Heart right ventricle (tissue), 16 donors: Measurements from ENCODE around the gene PGBD1. TPM values are rescaled to one million over a fixed set of nuclear protein-coding genes. Genes with fewer than 3 reads are reported as not detected.
"Not testable (repeated sequence)": the region's sequence is repeated elsewhere in the genome, so short reads cannot be mapped to it uniquely, and the experiment has no call there.

Experiments
- ATAC-seq, 8 donors: fragments of 200-7000 bp; cut with Tn5 transposase; one replicate each; pipeline ENCODE4 v1.9.1; 2020; ENCODE audit warnings: mild to moderate bottlenecking in 8 of 8, moderate library complexity in 8 of 8, moderate number of reproducible peaks in 1 of 8
- DNase-seq, 2 donors: peaks; one replicate each; pipeline ENCODE4 v3.0.0-alpha.2; 2020
- H3K27ac ChIP-seq, 10 donors: fragments of 200-600 bp; sonication (generic) in 2 of 10; one replicate each; pipeline versions ENCODE4 v1.5.0 to v1.8.0; 2020 to 2022; ENCODE audit warnings: mild to moderate bottlenecking in 3 of 10
- H3K27me3 ChIP-seq, 7 donors: fragments of 200-600 bp; one replicate each; pipeline ENCODE4 v1.8.0; 2021 to 2022; ENCODE audit warnings: mild to moderate bottlenecking in 2 of 7
- H3K36me3 ChIP-seq, 9 donors: fragments of 200-600 bp; sonication (generic) in 1 of 9; one replicate each; pipeline versions ENCODE4 v1.5.0 to v1.8.0; 2020 to 2022; ENCODE audit warnings: mild to moderate bottlenecking in 2 of 9
- H3K4me1 ChIP-seq, 9 donors: fragments of 200-600 bp; sonication (generic) in 1 of 9; one replicate each; pipeline versions ENCODE4 v1.5.0 to v1.8.0; 2020 to 2022; ENCODE audit warnings: mild to moderate bottlenecking in 4 of 9
- H3K4me3 ChIP-seq, 10 donors: fragments of 200-600 bp; sonication (generic) in 2 of 10; one replicate each; pipeline versions ENCODE4 v1.5.0 to v1.8.0; 2020 to 2022; ENCODE audit warnings: mild to moderate bottlenecking in 7 of 10, moderate library complexity in 2 of 10
- H3K9me3 ChIP-seq, 11 donors: fragments of 200-600 bp in 10 of 11; sonication (generic) in 2 of 11; one replicate each; pipeline versions ENCODE4 v1.5.0 to v1.8.0; 2013 to 2022; ENCODE audit warnings: mild to moderate bottlenecking in 2 of 11, control low read depth in 1 of 11, moderate library complexity in 1 of 11
- WGBS, 2 donors: extraction: QIAGEN DNeasy Blood & Tissue Kit; methylation state at CpG; one replicate each; pipeline ENCODE4 v1.1.7; 2013; ENCODE audit warnings: inconsistent platforms in 1 of 2; 5-methylcytosine and 5-hydroxymethylcytosine counted together
- intact Hi-C, 10 donors: fragments of 100-400 bp; cut with DNase I; formaldehyde crosslinking; loops; one replicate each; pipeline versions ENCODE4 v1.11.1 to v1.14.2; 2022
- polyA plus RNA-seq, 2 donors: library from polyadenylated mRNA; stranded (reverse); fragments of 200-250 nt; gene quantifications; one replicate each; pipeline ENCODE4 v1.2.3, GENCODE V29; 2013
- total RNA-seq, 10 donors: library from RNA; stranded (reverse); fragmentation: NEBNext Ultra II Directional in 3 of 10; extraction: Animal tissue kit (Norgen Biotek cat#: 25700) in 3 of 10; gene quantifications; one replicate each; pipeline versions ENCODE4 v1.2.1 to v1.2.4, GENCODE V29; 2021 to 2023
- TF ChIP-seq, protein P1 (sequence below), 9 donors: fragments of 200-600 bp; sonication (generic) in 2 of 9; IDR thresholded peaks; one replicate each; pipeline versions ENCODE4 v1.5.0 to v1.8.0; 2021 to 2022; ENCODE audit warnings: antibody characterized with exemption in 9 of 9, mild to moderate bottlenecking in 5 of 9, moderate library complexity in 1 of 9
- donor health status: Arrhythmogenic right ventricular cardiomyopathy.
- donor health status: ischemic (EF 13 %, LVEDD 7.1; RV severe dilation, severe dysfunction).
- donor health status: healthy with polysubstance abuse.
- donor health status: DM: no; HTN: yes; CAD: no.
- donor health status: DM: no; HTN: no; CAD: no.
- donor health status: ischemic (EF 25% LVEDD 6.9; RV normal size, moderate dysfunction).
- donor health status: ischemic (EF 25% LVEDD 5.7; RV mildly dilated, moderate dysfunction).
- donor health status: healthy.
- donor health status: DM: yes; HTN: yes; CAD: no.
- donor health status: Ischemic cardiomyopathy.
- donor health status: ischemic (EF 35%, LVEDD 5.7; RV mildly dilated, moderate dysfunction).
- donor health status: nonischemic (EF 11% LVEDD 7.7; RV severe dilation, severe dysfunction).
- donor health status: DM: yes; HTN: yes; CAD: no.
- donor health status: PGD.
- donor health status: ischemic (EF 29% LVEDD 5.4; RV normal size, mild dysfunction).
- donor health status: nonischemic (EF 23%, LVEDD 6.1; RV moderate dilation, normal function).

PGBD1 gene
- total and polyA plus RNA-seq, 12 donors, result 1.6 to 4.6 (median 2.8) TPM

DNA sequence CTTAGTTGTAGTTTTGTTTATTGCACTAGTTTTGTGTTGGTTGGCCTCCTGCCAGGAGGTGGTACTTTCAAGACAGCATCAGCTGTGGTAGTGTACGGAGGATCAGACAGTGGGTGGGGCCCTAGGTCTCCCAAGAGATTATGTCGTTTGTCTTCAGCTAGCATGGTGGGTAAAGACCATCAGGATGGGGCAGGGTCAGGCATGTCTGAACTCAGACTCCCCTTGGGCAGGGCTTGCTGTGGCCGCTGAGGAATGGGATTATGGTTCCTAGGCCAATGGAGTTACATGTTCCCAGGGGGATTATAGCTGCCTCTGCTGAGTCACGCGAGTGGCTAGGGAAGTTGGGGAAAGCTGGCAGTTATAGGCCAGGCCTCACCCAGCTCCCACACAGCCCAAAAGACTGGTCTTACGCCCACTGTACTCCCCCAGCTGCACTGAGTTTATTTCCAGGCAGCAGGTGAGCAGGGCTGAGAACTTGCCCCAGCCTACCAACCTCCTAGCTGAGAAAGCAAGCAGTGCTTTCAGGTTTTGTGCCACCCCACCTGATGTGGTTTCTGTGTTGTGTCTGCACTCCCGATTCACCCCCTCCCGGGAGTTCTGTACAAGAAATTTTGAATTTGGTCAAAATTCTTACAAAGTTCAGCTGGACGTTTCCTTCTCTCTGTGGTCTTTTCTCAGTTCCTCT lies 29.9 kb downstream of the PGBD1 start:
- no peak for DNase-seq
- Histone ChIP-seq H3K4me3 (no peak overlapping the region), H3K4me1 (no peaks in the 10 kb centered on the region), H3K36me3 (peaks cover 0 to 7% (median 0%) of the 10 kb centered on the region in 9 donors), H3K9me3 (peaks cover 0 to 35% (median 0%) of the 10 kb centered on the region in 11 donors), H3K27me3 (no peaks in the 10 kb centered on the region), H3K27ac (no peak overlapping the region)
- 85 to 87% methylated on average over 9 of the region's 9 CpGs for WGBS, 2 donors
- no peak for ATAC-seq
- intact Hi-C loops, result no loop called here
- TF ChIP-seq, protein P1, sequence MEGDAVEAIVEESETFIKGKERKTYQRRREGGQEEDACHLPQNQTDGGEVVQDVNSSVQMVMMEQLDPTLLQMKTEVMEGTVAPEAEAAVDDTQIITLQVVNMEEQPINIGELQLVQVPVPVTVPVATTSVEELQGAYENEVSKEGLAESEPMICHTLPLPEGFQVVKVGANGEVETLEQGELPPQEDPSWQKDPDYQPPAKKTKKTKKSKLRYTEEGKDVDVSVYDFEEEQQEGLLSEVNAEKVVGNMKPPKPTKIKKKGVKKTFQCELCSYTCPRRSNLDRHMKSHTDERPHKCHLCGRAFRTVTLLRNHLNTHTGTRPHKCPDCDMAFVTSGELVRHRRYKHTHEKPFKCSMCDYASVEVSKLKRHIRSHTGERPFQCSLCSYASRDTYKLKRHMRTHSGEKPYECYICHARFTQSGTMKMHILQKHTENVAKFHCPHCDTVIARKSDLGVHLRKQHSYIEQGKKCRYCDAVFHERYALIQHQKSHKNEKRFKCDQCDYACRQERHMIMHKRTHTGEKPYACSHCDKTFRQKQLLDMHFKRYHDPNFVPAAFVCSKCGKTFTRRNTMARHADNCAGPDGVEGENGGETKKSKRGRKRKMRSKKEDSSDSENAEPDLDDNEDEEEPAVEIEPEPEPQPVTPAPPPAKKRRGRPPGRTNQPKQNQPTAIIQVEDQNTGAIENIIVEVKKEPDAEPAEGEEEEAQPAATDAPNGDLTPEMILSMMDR (IDR thresholded peaks at IDR 0.05), result no peak

DNA sequence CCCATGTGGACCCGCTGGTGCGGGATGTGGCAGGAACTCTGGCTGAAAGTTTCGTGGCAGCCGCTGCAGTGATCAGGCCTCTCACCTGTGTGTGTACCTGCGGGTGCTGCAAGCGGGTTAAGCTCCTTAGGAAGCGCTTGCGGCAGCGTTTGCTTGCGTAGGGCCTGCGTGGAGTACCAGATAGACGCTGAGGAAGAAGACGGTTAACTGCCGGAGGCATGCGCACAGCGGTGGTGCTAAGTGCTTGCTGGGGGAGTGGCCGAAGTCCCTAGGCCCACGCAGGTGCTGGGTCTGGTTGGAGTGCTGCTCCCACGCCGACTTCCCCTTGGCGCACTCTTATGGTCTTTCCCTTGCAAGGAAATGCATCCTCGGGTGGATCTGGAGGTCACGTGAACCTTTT lies 31.6 kb downstream of the PGBD1 start:
- H3K9me3 ChIP-seq, result peaks cover 0 to 19% (median 0%) of the 10 kb centered on the region in 11 donors
- WGBS, 2 donors, result 87 to 89% methylated on average over 23 of the region's 23 CpGs
- intact Hi-C loops, result no loop called here

DNA sequence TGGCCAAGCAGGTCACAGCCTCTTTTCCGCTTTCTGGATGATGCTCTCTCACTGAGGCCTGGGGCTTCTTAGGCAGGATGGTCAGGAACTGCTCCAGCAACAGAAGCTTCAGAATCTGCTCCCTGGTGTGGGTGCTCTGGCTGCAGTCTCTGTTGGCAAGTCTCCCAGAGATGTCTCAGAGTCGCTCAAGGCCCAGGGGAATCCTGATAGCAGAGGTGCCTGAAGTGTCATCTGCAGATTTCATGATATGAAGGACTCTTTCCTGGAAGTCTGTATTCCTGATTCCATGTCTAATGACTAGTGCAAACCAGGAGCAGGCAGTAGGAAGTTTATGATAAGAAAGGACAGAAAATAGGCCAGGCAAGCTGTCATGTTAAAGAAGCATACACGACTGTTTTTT lies 34.3 kb downstream of the PGBD1 start:
- Histone ChIP-seq H3K4me1 (no peaks in the 10 kb centered on the region), H3K4me3 (no peak overlapping the region), H3K27ac (no peak overlapping the region), H3K36me3 (peaks cover 0 to 8% (median 0%) of the 10 kb centered on the region in 9 donors), H3K27me3 (no peaks in the 10 kb centered on the region), H3K9me3 (peaks cover 0 to 12% (median 0%) of the 10 kb centered on the region in 11 donors)
- WGBS, 2 donors, result 48 to 52% methylated on average over 3 of the region's 3 CpGs
- intact Hi-C loops, result no loop called here
- TF ChIP-seq, protein P1 (IDR thresholded peaks at IDR 0.05), result no peak
- ATAC-seq, result no peak
- DNase-seq, result no peak

More for the DNA sequence above, 31.6 kb downstream of the PGBD1 start:
- TF ChIP-seq, protein P1 (IDR thresholded peaks at IDR 0.05), result no peak
- Histone ChIP-seq H3K36me3 (peaks cover 0 to 7% (median 0%) of the 10 kb centered on the region in 9 donors), H3K4me3 (no peak overlapping the region), H3K4me1 (no peaks in the 10 kb centered on the region), H3K27me3 (no peaks in the 10 kb centered on the region), H3K27ac (no peak overlapping the region)
- ATAC-seq (no peak), DNase-seq (no peak)

DNA sequence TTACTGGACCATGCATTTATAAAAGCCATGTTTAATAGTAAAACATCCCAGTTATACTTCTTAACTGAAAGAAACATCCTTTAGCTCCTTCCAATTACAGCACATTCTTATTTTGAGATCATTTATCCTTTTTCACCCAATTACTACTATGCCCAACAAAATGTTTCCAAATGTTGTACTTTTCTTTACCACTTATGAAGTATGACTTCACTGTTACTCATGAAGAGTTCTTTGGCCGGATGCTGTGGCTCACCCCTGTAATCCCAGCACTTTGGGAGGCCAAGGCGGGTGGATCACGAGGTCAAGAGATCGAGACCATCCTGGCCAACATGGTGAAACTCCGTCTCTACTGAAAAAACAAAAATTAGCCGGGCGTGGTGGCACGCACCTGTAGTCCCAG lies 36.5 kb downstream of the PGBD1 start:
- peaks cover 0 to 12% (median 0%) of the 10 kb centered on the region in 9 donors for H3K36me3 ChIP-seq
- H3K27ac ChIP-seq, H3K27me3 ChIP-seq, ATAC-seq, H3K4me1 ChIP-seq, H3K4me3 ChIP-seq, intact Hi-C loops, DNase-seq: not testable (repeated sequence)
- WGBS, 2 donors, result 94 to 95% methylated on average over 8 of the region's 8 CpGs
- H3K9me3 ChIP-seq, result peaks cover 0 to 15% (median 5%) of the 10 kb centered on the region in 11 donors

DNA sequence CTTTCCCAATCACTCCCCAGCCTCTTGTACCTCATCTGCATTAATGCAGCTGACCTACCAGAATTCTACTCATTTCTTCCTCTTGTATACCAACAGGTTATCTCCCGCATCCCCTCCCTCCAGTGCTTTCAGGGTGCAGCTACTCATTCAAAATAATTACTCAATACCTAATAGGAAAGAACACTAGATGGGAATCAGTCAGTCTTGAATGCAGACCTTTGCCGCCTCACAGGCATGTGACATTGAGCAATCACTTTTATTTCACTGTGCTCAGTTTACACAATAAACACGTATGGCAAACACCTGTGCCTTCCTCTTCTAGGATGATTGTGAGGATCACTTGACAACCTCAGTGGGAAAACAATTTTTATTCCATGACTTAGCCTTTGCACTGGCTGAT lies 41.3 kb downstream of the PGBD1 start:
- H3K27me3 ChIP-seq, result no peaks in the 10 kb centered on the region
- peaks cover 0 to 57% (median 27%) of the 10 kb centered on the region in 11 donors for H3K9me3 ChIP-seq

More for the DNA sequence above, 41.3 kb downstream of the PGBD1 start:
- peaks cover 13 to 57% (median 38%) of the 10 kb centered on the region in 9 donors for H3K36me3 ChIP-seq
- ATAC-seq (no peak), DNase-seq (no peak)
- no peaks in the 10 kb centered on the region for H3K4me1 ChIP-seq
- intact Hi-C loops, result no loop called here
- H3K27ac ChIP-seq, result no peak overlapping the region
- TF ChIP-seq, protein P1 (IDR thresholded peaks at IDR 0.05), result no peak
- WGBS, 2 donors, result 91 to 93% methylated on average over 3 of the region's 3 CpGs
- no peak overlapping the region for H3K4me3 ChIP-seq
